Stimulated activated CD8-positive, alpha-beta memory T cell treated with anti-CD3 and anti-CD28 coated beads, Interleukin-4, amount 100 ng/mL, for 48 hours (primary cell): ENCODE data around the gene PDCD11.
A peak's percentile ranks its signal among the peaks of the same experiment; 100 is the strongest.

Experiments used
- DNase-seq: peaks from one replicate; pipeline ENCODE4 v3.0.0-alpha.2; 2020

The PDCD11 gene

DNA sequence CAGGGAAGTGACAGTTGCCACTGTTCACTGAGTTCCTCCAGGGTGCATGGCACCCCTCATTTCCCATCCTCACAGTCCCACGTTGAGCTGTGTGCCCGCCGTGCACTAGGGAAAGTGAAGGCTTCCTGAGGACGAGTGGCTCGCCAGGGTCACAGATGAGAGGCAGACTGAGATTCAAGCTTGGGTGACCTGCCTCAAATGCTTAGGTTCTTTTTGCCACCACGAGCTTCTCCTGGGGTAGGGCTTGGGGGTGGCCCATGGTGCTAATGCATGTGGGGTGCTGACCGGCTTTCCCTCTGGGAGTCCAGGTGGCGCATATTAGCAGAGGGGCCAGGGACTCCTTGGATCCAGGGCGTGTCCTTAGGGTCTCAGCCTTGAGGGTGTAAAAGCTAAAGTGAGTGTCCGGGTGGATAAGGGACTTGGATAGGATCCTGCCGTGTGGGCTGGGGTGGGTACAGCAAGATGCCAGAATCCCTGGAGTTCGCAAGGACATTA, 53.8 kb downstream of the PDCD11 start:
- DNase-seq = no peak

DNA sequence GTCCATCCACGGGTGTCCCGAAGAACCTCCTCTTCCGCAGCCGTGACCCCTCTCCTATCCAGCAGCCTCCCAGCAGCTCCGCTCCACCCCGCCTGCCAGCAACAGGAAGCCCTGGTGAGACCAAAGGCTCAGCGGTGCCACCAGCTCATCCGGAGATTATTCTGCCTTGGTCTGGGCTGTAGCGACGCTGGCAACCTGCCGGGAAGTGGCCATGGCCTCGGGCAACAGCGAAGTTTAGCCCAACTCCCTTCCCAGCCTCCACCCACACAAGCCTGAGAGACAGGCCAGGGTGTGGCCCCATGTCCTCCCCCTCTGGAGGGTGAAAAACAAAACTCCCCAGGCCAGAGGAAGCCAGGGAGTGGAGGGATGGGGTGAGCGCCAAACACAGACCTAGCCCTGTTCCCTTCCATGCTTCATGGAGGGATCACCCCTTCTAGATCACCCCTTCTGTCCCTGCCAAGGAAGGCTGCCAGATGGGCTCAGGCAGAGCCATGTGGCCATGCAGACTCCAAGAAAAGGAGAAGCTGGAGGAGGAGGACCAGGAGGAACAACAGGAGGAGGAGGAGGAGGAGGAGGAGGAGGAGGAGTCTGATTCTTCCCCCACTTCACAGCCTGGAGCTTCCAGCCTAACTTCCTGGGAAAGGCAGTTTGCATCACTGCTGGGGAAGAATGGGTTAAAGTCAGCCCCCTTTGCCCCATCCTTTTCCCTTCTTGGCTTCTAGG, 54.8 kb downstream of the PDCD11 start:
- peak; percentile 60 for DNase-seq

DNA sequence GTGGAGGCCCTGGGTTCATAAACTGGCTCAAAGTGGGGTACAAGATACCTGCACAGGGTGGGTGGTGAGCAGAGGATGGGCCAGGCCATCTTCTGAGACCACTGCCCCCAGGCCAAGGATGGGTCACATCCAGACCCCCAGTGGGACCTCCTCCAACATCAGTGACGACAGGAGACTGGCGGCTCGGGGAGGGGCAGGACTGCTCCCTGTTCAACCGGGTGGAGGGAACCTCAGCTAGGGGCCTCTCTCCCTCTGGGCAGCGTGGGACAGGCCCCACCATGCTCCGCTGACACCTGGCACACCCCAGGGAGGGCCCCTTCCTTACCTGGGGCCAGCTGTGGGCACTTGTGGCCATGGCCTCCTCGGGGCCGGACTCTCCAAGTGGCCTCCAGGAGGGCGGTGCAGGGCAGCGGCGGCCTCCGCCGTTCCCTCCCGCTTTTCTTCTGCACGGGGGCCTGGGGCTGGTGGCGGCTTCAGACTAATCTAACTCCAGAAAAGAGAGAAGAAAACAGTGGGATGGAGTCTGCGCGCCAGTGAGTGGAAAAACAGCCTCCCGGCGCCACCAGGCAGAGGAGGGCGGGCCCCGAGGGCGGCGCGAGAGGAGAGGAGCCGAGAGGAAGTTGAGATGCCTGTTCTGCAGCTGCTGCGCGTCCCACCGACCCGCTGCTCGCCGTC, 55.5 kb downstream of the PDCD11 start, which contains the start of gene CALHM2:
Gene CALHM2 (minus strand): TSS at position 540 of the 675 bp plus-strand sequence. CDS start 2,429 bp downstream, outside the sequence.
- peak; percentile 76 for DNase-seq

DNA sequence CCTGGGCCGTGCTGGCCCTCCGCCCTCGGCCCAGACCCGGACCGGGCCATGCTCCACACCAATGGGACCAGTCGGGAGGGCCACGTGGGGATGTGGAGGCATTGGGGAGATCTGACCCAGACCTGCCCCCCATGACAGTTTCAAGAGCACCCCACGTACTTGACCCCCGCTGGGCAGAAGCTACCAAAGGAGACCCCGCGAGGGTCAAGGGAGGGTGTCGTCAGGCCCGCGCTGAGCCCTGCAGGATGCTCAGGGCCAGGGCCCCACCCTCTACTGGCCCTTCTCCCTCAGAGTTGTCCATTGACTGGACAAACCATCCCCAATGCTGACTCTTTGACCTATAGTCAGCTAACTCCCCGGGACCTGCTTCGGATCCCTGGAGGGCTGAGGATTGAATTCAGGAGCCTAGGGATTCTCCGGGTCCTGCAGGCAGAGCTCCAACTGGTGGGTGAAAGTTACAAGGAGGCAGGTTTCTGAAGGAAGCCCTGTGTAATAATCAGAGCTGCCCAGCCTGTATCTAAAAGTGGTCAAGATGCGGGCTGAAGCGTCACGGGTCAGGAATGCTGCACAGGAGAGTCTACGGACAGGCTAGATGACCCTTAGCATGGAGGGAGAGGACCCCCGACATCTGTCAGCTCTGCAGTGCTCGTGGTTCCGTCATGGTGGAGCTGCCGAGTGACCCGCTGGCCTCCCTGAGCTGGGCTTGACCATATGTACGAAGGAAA, 56.2 kb downstream of the PDCD11 start:
- DNase-seq = no peak

DNA sequence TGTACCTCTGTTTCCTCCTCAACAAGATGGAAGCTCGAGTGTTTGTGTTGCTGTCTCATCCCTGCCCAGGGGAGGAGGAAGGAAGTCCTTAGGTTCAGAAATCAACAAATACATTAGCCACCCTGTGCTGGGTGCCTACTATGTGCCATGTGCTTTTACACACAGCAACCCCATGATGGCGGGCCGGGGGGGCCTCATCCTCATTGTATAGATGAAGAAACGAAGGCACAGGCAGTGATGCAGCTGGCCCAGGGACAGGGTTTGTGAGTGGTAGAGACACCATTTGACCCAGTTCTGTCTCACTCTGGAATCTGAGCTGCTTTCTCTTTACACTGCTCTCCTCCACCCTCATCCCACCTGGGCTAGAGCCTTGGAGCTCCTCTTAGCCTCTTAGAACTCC, 57.6 kb downstream of the PDCD11 start:
- no peak for DNase-seq

DNA sequence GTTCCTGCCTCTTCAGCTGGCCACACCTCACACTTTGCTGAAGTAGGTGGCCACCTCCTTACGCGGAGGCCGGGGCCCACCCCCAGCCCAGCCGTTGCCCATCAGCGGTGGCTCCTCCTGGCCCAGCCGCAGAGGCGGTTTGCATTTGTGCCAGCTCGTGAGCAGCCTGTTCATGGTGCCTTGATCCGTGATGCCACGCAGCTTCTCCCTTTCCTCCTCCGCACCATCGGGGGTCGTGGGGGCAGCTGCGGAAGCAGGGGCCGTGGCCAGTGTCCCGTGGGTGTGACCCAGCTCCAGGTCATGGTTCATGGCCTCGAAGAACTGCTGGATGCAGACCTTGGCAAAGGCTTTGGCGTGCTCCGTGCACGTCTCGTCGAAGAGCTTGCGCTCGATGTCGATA, 58.8 kb downstream of the PDCD11 start:
- no peak for DNase-seq

DNA sequence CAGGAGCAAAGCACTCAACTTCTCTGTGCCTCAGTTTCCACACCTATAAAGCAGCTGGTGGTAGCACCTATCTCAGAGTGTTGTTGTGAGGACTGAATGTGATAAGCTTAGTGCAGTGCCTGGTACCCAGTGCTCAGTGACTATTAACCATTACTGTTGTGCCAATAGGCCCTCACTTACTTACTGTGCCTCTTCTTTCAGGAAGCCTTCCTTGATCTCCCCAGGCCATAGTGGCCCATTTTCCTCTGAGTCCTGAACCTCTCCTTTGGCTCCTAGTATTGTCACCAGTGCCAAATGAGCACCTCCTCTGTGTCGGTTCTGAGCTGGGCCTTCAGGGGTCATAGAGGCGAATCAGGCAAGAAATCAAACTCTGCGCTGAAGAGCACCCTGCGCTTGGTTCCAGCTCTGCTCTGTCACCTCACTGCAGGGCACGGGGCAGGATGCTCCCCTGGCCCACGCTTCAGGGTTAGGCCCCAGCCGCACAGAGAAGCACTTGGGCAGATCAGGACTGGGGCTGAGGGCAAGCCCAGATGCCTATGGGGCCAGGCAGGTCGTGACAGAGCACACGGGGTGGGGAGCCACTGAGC, 59.7 kb downstream of the PDCD11 start:
- DNase-seq = no peak

DNA sequence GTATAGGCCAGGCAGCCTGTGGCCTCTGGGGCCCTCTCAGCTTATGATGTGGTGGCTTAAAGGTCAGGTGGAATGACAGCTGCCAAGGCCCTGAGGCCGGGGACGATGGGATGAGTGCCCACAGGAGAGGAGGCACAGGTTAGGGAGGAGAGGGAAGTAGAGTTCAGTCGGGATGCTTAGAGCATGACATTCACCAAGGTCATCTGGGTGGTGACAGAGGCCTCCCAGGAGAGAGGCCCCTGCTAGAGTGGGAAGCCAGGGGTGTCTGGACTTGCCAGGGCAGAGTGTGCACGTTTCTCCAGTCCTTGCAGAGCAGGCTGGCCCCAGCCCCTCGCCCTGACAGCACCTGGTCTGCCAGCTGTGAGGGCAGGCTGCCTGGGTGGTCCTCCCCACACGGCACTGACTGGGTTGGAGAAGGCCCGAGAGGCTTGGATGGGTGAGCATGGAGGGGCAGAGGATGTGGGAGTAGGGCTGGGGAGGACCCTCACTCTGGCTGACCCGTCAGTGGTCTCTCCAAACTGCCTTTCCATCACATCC, 60.8 kb downstream of the PDCD11 start:
- DNase-seq = no peak

DNA sequence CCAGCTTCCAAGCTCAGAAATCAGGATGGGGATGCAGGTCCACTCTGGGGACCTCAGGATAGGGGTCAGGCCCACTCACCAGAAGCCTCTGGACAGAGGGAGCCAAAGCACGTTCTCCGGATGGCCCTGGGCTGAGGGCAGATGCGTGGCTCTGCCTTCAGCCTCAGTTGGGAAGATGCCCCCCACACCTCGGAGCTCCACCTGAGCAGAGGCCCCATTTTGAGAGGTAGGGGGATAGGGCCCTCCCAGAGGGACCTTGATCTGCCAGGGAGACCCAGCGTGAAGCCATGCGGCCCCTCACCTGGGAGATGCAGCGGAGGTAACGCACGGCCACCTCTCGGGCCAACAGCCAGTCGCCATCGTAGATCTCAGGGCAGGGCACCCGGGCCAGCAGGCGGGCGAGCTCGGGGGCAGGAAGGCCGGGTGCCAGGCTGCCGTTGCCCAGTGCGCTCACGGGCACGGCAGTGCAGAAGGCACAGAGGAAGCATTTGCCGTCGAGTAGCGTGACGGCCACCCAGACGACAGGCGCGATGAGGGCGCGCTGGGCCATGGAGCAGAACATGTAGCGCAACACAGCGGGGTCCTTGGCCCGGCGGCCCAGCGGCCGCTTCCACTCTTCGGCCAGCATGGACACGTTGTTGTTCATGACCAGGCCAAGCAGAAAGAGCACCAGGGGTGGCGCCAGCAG, 61.6 kb downstream of the PDCD11 start:
- no peak for DNase-seq

DNA sequence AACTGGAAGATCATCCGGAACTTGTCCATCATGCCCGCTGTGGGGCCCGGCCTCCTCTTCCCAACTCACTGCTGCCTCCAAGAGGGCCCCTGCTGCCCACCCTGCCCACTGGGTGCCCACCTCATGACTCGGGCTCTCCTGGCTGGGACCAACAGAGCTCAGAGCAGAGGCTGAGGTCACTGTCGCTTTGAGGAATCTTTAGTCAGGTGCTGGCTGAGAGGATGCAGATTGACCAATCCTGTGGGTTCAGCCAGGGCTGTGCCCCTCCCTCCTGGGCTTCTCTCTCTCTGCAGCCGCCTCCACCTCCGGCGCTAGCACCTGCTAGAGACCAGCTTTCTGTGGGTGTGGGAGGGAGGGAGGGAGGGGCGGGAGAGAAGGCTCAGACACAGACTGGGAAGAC, 62.3 kb downstream of the PDCD11 start, which contains the start of gene CALHM1:
Gene CALHM1 (minus strand): TSS at position 181 of the 400 bp plus-strand sequence. CDS start 149 bp downstream, at position 32.
- no peak for DNase-seq

DNA sequence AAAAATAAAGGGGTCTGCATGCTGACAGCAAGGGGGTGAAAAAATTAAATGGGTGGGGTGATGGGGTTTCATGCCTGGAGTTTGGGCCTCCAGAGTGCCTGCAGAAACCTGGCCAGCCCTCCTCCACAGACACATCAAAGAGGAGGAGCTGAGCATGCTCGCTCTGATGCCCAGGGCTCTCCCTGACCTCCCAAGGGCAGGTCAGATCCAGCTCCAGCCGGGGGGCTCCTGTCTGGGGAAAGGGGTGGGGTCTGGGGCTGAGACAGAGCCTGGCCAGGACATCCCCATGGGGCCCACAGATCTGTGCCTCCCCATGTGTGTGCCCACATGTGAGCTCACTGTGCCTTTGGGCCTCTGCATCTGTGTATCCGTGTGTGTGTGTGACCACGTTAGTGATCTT, 63.2 kb downstream of the PDCD11 start:
- no peak for DNase-seq

DNA sequence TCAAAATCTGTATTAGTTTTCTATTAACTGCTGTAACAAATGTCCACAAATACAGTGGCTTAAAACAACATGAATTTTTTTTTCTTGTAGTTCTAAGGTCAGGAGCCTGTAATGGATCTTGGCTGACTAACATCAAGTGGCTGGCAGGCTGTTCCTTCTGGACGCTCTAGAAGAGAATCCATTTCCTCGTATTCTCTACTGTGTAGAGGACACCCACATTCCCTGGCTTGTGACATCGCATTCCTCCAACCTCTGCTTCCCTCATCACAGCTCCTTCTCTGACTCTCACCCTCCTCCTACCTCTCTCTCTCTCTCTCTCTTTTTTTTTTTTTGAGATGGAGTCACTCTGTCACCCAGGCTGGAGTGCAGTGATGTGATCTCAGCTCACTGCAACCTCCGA, 67.1 kb downstream of the PDCD11 start:
- DNase-seq = no peak

DNA sequence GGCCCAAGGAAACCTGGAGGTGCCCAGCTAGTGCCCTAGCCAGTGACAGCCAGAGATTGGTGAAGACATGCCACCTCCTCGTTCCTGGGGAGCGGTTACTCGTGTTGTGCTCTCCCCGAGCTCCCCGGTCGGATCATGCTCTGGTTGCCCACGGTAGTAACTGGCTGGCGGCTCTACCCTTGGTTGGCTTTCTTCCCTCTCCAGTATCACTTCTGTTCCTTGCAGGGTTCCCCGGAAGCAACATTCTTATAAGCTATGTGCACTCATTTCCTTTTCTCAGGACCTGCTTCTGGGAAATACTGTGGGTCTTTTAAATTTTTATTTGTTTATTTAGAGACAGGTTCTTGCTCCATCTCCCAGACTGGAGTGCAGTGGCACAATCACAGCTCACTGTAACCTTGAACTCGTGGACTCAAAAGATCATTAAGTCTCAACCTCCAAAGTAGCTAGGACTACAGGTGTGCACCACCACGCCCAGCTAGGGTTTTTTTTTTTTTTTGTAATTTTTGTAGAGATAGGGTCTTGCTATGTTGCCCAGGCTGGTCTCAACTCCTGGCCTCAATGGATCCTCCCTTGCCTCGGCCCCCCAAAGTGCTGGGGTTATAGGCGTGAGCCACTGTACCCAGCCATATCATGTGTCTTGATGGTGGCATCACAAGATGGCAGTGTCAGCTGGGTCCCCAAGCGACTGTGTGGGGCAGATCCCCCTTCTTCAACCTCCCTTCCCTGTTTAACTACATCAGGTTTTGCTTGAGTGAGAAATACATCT, 69.2 kb downstream of the PDCD11 start:
- no peak for DNase-seq

DNA sequence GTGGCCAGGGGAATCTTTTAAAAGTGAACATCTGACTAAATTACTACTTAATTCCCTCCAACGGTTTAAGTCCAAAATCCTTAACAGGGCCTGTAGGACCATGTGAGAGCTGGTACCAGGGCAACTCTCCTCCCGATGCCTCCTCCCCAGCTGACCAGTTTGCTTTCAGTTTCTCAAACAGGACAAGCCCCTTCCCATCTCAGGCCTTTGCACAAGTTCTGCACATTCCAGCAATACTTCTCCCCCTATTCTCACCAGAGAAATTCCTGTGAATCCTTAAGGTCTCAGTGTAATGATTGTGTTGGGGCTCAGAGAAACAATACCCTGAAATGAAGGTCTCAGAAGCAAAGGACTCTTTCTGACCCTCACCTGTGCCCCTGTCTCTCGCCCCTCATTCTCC, 70.3 kb downstream of the PDCD11 start:
- no peak for DNase-seq

DNA sequence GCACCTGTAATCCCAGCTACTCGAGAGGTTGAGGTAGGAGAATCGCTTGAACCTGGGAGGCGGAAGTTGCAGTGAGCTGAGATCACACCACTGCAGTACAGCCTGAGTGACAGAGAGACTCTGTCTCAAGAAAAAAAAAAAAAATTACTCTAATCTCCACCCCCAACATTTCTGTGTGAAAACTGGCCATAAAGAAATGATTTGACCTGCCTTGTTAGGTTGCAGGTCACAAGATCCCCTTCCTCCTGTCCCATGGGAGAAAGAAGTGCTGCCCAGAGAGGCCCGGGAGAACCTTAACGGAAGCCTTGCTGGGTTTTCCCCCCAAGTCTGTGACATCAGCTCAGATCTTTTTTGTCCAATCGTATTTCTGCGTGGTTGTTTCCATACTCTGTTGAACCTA, 71.0 kb downstream of the PDCD11 start:
- no peak for DNase-seq

DNA sequence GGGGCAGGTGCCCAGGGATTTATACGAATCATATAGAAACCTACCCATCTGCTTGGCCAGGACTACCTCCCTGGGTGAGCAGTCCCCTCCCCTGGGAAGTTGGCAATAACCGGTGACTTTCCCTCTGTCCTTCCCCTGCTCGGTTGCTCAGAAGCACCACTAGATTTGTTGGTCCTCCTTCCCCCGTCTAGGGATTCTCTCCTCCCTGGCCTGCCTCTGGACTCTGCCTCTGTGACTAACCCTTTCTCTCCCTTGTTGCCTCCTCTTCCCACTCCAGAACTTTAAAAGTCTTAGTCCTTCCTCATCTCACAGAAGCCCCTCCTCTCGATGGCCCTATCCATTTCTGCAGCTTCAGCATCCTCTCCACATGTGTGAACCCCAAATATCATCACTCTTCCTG, 72.8 kb downstream of the PDCD11 start:
- DNase-seq = no peak

DNA sequence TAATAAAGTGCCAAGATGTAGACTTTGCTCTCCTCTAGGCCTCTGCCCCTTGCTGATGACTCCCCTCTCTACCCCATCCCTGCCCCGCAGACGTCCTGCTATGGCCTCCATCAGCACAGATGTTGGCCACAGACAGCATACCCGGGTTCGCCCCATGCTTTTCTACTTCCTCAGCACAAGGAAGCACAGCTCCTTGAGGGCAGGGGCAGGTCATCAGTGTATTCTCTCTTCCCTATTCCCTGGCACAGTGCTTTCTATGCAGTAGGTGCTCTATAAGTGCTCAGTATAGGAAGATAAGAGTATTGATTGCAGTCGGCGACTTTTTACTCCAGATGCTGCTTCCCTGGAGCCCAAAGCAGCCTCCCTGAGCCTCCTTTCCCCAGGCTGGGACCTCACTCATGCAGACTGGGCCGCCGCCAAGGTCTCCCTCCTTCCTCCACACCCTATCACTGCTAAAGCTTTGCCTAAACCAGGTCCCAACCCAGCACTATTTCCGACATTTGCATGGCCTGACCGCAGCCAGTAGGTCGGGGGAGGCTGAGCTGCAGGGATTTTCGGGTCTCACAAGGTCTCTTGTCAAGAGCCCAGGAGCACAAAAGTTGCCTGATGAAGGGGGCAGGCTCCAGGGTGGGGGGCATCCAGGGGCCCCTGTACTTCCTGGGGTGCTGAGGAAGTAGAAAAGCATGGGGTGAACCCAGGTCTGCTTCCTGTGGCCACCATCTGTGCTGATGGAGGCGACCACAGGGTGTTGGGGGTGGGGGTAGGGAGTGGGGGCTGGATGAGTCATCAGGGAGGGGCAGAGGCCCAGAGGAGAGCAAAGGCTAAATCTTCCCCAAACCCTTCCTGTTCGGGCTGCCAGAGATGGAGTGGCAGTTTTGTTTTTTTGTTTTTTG, 74.6 kb downstream of the PDCD11 start:
- DNase-seq = peak; percentile 74

DNA sequence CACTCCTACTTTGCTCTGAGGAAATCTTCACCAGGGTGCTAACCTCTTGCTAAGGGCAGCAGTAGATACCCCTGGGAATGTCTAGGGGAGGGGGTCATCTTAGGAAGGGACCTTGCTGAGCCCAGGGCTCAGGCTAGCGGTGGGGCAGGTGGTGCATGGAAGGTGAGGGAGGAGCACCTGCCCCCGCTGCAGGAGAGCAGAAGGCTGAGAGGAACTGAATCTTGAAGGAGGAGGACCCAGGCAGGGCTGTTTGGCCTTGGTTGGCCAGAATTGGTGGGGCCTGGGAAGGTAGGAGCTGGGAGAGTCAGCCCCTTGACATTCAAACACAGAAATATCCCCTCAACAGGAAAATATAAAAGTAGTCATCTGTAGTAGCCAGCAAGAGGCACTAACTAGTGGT, 75.6 kb downstream of the PDCD11 start:
- DNase-seq = no peak

DNA sequence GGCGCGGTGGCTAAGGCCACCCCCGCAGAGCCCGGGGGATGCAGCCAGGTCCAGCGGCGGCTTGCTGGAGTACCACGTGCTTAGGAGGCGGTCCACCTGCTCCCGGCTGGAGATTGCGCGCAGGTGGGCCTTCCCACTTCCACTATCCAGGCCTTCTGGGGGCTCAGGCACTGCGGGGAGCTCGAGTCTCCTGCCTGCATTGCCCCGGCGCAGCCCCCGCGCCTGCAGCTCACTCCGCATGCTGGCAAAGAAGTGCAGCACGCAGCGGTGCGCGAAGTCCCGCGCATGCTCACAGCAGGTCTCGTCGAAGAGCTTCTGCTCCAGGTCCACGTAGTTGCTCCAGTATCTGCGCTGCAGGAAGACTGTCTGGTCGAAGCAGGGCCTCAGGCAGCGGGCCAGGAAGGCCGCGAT, 76.8 kb downstream of the PDCD11 start:
- DNase-seq = no peak

DNA sequence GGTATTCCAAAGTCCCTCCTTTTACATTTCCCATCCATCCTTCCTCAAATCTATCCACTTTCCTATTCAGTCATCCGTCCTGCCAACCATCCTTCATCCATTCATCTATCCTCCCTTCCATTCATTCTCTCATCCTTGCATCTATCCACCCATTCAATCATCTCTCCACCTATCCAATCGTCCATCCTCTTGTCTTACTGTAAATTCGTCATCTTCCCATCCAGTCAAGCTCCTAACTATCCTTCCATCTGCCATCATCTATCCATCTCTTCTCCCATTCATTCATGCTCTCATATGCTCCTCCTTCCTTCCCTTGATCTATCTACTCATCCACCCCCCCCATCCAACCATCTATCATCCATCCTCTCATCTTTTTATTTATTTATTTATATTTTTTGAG, 77.7 kb downstream of the PDCD11 start:
- DNase-seq = no peak
